Stimulated activated CD4-positive, alpha-beta T cell treated with anti-CD3 and anti-CD28 coated beads, Interleukin-4, amount 100 ng/mL, for 24 hours (primary cell): ENCODE results near the gene MRPS15.

Experiments
- DNase-seq: peaks from one replicate; pipeline ENCODE4 v3.0.0-alpha.2; 2020

Gene MRPS15

GRCh38 chr1:36456391-36456928, 7.7 kb downstream of the MRPS15 start:
- DNase-seq: no peak

- no peak for DNase-seq
Observed at GRCh38 chr1:36455386-36455785, 8.8 kb downstream of the MRPS15 start.

DNA sequence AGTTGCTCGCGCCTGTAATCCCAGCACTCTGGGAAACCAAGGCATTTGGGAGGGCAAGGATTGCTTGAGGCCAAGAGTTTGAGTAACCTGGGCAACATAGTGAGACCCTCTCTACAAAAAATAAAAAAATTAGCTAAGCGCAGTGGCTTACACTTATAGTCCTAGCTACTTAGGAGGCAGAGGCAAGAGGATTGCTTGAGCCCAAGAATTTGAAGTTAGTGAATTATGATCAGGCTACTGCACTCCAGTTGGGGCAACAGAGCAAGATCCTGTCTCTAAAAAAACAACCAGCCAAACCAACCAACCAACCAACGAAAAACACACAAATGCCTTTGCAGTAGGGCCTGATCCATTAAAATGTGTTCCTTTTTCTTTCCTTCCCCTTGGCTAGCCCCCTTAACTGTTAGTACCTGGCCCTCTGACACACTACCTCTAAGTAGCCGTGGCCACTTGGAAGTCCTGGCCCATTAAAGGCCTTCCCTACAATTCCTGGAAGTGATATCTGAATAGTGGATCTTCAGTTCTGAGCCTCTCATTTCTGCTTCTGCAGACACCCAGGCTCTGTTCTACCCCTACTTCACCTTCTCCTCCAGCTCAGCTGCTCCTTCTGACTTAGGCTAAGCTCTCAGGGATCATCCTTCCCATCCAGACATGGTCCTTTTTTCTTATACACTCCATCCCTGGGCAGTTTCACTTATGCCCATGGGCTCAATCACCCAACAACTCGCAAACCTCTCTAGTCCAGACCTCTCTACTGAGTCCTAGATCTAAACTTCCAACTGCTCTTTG, 10.4 kb downstream of the MRPS15 start:
- no peak for DNase-seq

- no peak for DNase-seq
Observed at GRCh38 chr1:36453051-36453450, 11.1 kb downstream of the MRPS15 start.

DNA sequence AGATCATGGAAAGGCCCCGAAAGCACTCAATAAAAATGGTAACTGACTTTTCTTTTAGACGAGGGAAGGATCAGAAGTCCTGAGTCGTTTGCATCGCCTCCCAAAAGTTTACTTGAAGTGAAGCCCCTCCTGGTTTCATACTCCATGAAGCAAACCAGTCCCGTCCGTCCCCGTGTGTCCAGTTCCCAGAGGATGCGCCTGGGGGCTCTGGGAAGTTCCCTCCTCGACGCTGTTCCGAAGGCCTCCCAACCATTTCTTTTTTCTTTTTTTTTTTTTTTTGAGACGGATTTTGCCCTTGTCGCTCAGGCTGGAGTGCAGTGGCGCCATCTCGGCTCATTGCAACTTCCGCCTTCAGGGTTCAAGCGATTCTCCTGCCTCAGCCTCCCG, 13.3 kb downstream of the MRPS15 start:
- DNase-seq: no peak

DNA sequence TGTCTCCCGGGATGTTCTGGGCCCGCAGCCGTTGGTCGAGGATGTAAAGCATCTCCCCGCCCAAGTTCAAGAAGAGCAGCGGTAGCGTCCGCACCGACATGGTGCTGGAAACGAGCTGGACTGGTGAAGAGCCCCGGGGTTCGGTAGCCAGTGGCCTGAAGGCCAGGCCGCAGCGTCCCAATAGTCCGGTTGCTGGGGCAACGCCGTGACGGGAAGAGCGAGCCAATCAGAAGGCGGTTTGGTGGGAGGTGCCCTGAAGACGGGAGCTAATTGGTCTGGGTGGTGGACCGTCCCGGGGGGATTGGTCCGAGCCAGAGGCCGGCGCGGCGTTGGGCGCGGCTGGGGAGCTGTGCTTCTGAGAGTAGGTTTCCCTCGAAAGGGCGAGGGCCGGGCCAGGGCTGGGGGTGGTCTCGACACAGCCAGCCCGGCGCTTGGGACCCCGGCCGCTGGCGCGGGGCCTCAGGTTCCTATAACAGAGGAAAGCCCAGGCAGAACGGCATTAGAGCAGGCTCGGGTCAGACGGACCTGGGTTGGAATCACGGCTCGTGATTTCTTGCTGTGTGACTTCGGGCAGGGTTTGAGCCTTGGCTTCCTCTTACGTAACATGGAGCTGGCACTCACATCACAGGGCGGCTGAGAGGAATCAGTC, 13.8 kb downstream of the MRPS15 start, which contains the start of gene OSCP1:
OSCP1 (minus strand) TSS at position 182 of the 649 bp plus-strand sequence; CDS start at position 100, 82 bp downstream.
- DNase-seq: peak; percentile 87

DNA sequence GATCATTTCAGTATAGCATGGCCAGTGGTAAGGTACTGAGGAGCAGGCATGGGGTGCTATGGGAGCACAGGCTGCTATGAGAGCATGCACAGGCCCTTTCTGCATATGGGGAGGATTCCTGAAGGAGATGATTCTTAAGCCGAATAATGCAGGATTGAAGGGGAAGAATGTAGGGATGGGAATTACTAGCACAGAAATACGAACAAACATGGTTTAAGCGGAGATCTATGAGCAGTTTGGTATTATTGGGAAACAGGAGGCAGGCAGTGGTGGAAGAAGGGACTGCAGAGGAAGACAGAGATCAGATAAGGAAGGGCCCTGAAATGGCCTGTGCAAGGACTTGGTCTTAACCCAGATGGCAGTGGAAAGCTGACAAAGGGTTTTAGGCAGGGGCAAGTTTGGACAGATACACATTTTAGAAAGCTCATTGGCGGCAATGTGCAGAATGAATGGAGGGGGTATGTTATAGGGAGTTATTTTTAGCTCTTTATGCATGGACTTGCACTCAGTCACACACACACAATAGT, 15.6 kb downstream of the MRPS15 start:
- DNase-seq: no peak

DNA sequence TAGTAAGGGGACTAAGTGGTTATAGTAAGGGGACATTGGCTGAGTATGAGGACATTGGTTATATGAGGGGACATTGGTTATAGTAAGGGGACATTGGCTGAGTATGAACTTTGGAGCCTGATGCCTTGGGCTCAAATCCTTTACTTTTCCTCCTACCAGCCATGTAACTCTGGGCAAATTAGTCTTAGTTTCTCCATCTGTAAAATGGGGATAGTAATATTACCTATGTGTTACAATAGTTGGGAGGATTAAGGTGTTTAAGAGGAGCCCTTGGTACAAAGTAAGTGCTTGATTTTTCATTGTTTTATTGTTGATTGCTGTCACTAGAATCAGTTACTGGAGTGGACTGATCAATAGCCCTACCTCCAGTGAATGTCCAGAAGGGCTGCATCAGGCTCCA, 16.7 kb downstream of the MRPS15 start:
- no peak for DNase-seq

GRCh38 chr1:36446746-36447145, 17.4 kb downstream of the MRPS15 start:
- DNase-seq: no peak

DNA sequence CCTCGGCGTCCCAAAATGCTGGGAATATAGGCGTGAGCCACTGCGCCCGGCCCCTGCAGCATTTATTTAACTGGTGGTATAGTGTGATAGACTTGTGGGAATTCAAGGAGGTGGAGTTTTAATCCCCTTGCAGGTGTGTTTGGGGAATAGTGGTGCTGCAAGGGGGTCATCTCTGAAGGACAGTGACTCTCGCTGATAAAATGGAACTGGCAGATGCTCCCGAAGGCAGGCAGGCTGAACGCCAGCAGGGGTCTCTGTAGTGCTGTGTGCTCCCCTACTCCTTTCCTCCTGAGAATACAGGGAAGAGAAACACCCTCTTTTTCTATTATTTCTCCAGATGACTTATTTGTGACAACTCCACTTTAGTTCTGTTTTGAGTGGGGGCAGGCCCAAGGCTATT, 17.9 kb downstream of the MRPS15 start:
- DNase-seq: peak; percentile 12

- no peak for DNase-seq
Observed at GRCh38 chr1:36443297-36443696, 20.9 kb downstream of the MRPS15 start.

DNA sequence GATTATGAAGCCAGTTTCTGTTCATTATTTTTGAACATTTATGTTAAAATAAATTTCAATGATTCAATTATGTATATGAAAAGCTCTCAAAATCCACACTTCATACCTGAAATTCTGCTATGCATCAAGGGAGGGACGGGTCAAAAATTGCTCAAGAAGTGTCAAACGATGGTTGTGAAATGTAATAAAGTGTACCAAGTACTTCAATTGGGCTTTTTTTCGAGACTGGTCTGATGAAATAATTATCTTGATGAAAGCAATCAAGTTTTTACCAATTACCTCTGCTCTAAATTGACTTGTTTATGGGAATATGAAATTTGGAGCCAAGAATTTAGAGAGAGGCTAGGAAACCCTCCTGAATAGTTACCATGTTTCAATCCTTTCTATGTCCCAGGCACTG, 21.8 kb downstream of the MRPS15 start:
- no peak for DNase-seq

DNA sequence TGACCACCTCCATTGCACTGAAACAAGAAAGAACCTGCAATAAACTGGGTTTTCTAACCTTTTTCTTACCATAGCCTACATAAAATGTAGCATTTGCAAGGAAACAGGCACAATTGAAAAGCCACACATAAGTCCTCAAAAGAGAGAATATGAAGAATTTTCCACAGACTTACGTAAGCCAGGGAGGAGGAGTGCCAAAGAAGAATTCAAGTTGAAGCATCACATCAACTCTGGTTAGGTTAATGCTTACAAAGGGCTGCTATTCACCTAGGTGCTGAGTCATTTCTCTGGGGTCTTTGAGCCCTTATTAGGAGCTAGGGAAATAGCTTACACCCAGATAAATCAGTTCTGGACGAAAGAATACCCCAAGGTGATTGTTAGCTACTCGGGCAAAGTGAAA, 23.5 kb downstream of the MRPS15 start:
- no peak for DNase-seq

DNA sequence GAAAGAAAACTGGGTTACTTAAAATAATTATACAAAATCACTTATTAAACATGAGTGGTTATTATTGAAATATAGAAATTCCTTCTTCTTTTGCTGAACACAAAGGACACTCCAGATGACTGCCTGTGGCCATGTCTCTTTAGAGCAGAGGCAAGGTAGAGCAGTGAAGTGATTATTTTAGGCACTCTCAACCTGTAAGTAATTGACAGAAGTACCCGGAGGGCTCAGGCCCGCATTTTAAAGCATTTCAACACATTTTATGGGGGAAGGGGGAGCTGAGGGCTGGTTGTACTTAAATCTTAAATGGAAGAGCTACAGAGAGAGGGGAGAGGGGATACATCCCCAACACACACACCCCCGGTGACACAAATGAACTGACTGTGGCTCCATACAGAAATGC, 24.1 kb downstream of the MRPS15 start:
- DNase-seq: no peak

- no peak for DNase-seq
Observed at GRCh38 chr1:36438715-36439114, 25.5 kb downstream of the MRPS15 start.

- no peak for DNase-seq
Observed at GRCh38 chr1:36436821-36437220, 27.4 kb downstream of the MRPS15 start.

DNA sequence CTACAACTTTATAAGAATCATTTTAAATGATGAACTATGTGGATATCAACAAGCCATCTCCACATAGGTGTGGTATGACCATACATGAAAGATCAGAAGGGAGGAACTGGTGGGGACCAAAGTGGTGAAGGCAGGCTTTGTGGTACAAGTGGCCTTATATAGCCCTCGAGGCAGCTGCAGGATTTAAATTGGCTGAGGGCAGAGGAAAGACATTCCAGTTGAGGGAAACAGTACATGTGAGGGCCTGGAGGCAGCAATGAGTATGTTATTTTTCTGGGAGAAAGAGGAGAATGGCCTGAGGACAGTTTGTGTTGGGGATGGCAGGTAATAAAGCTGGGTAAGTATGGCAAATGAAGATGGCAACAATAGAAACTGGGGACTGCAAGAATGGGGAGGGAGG, 31.1 kb downstream of the MRPS15 start:
- no peak for DNase-seq

- DNase-seq: no peak
Observed at GRCh38 chr1:36432616-36433015, 31.6 kb downstream of the MRPS15 start.

GRCh38 chr1:36425791-36426190, 38.4 kb downstream of the MRPS15 start:
- DNase-seq: no peak

DNA sequence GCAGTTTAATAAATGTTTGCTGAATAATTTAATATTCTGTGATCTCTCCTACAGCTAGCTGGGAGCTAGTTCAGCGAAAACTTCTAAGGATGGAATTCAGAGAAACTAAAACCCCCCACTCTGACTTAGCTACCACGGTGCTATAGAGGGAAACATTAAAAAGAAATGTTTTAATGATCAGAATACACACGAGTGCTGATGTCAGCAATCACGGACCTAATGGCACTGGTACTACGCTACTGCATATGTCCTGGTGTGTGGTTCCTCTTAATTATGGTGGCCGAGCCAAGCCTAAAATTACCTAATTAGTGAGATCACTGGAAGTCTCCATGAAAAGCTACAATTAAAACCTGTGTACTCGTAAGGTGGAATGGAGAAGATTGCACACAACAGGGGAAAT, 42.5 kb downstream of the MRPS15 start:
- no peak for DNase-seq

- peak; percentile 92 for DNase-seq
Observed at GRCh38 chr1:36420836-36421317, 43.3 kb downstream of the MRPS15 start.

GRCh38 chr1:36420409-36420808, 43.8 kb downstream of the MRPS15 start:
- no peak for DNase-seq

DNA sequence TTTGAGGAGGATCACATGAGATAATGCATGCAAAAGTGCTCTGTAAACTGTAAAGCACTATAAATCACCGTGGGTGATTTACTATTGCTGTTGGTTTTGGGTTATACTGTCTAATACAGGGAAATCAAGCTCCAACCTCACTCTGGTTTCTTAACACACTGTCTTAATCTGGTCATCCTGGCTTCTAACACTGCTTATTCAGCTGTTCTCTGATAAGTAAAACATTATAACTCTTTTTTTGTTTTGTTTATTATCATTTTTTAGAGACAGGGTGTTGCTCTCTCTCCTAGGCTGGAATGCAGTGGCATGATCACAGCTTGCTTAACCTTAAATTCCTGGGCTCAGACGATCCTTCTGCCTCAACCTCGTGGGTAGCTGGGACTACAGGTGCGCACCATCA, 44.6 kb downstream of the MRPS15 start:
- DNase-seq: no peak

GRCh38 chr1:36419140-36419539, 45.0 kb downstream of the MRPS15 start:
- DNase-seq: no peak
